Lung (tissue), 12 donors: ENCODE data around the gene CFAP97. TPM values are rescaled to one million over a fixed set of nuclear protein-coding genes. Genes with fewer than 3 reads are reported as not detected.

Experiments
- ATAC-seq: fragments of 200-7000 bp; cut with Tn5 transposase; one replicate; pipeline ENCODE4 v1.9.1; 2020; ENCODE audit warnings: moderate number of reproducible peaks; ENCODE audit not compliant: insufficient read depth, low FRiP score
- DNase-seq, 3 donors: peaks; one replicate each; pipeline ENCODE4 v3.0.0-alpha.2; 2013 to 2017
- H3K27ac ChIP-seq, 2 donors: one replicate each; pipeline ENCODE4 v1.5.1; 2013; ENCODE audit warnings: mild to moderate bottlenecking in 2 of 2, moderate library complexity in 2 of 2, control low read depth in 1 of 2, inconsistent platforms in 1 of 2, low read depth in 1 of 2, low read length in 1 of 2
- H3K27me3 ChIP-seq, 3 donors: one replicate each; pipeline ENCODE4 v1.5.1; 2013; ENCODE audit warnings: low read length in 2 of 3; ENCODE audit not compliant: control insufficient read depth in 3 of 3, insufficient read depth in 3 of 3
- H3K36me3 ChIP-seq, 4 donors: one replicate each; pipeline ENCODE4 v1.5.1; 2013; ENCODE audit warnings: low read length in 4 of 4, mild to moderate bottlenecking in 1 of 4, moderate library complexity in 1 of 4; ENCODE audit not compliant: control insufficient read depth in 4 of 4, insufficient read depth in 4 of 4
- H3K4me1 ChIP-seq, 5 donors: one replicate each; pipeline ENCODE4 v1.5.1; 2013; ENCODE audit warnings: low read length in 5 of 5, mild to moderate bottlenecking in 2 of 5, moderate library complexity in 1 of 5; ENCODE audit not compliant: control insufficient read depth in 5 of 5, insufficient read depth in 5 of 5
- H3K4me3 ChIP-seq: one replicate; pipeline ENCODE4 v1.5.1; 2013; ENCODE audit warnings: mild to moderate bottlenecking, control low read depth, moderate library complexity
- H3K9ac ChIP-seq, 2 donors: one replicate each; pipeline ENCODE4 v1.5.1; 2013; ENCODE audit warnings: low read length in 2 of 2, control low read depth in 1 of 2; ENCODE audit not compliant: insufficient read depth in 1 of 2
- H3K9me3 ChIP-seq, 4 donors: one replicate each; pipeline ENCODE4 v1.5.1; 2013; ENCODE audit warnings: low read length in 3 of 4, mild to moderate bottlenecking in 1 of 4, moderate library complexity in 1 of 4; ENCODE audit not compliant: control insufficient read depth in 4 of 4, insufficient read depth in 3 of 4
- WGBS, 2 donors: extraction: QIAGEN DNeasy Blood & Tissue Kit; methylation state at CpG; one replicate each; pipeline ENCODE4 v1.1.7; 2013; 5-methylcytosine and 5-hydroxymethylcytosine counted together
- polyA plus RNA-seq, 2 donors: library from polyadenylated mRNA; stranded (reverse); fragments of 200-250 nt; gene quantifications; one replicate each; pipeline ENCODE4 v1.2.1, GENCODE V29; 2013
- total RNA-seq, 2 donors: library from RNA; depleted of rRNA in 1 of 2; stranded (reverse); fragments of >200 nt in 1 of 2; gene quantifications; one replicate each; pipeline ENCODE4 v1.2.1, GENCODE V29; 2014 to 2021
- TF ChIP-seq, protein P1 (sequence below): IDR thresholded peaks from 2 replicates; pipeline ENCODE4 v1.5.1; 2012; ENCODE audit warnings: mild to moderate bottlenecking; ENCODE audit errors: control extremely low read depth, extremely low read depth
- donor health status: control.
- donor health status: control.
- donor health status: Bipolar disorder and iron deficiency.
- donor health status: healthy.
- donor health status: DM: yes; HTN: yes; CAD: no.

CFAP97 gene
- total and polyA plus RNA-seq, 4 donors: 5.4 to 39.2 (median 22.0) TPM

DNA sequence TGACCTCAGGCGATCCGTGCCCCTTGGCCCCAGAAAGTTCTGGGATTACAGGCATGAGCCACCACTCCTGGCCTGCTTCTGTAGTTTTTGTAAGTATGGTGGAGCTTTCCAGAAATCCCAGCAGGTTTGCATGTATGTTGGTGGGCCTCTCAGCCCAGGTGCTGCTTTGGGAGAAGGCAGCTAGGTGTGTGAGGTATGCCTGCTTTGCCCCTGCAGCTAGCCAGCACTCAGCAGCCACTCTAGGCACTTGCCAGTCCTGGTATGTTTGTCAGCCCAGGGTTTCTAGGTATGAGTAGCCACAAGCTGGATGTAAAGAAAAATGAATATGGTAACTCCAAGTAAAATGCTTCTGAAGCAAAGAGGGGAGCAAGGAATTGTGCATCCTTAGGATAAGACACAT lies 14.5 kb upstream of the CFAP97 start:
- DNase-seq: no peak
- H3K27me3 ChIP-seq: no peaks in the 10 kb centered on the region
- peaks cover 0 to 1% (median 0%) of the 10 kb centered on the region in 4 donors for H3K36me3 ChIP-seq
- H3K27ac ChIP-seq: no peak overlapping the region
- peaks cover 0 to 20% (median 9%) of the 10 kb centered on the region in 5 donors for H3K4me1 ChIP-seq
- H3K9me3 ChIP-seq: peaks cover 0 to 2% (median 0%) of the 10 kb centered on the region in 4 donors
- ATAC-seq: no peak
- 96% methylated on average over 2 of the region's 2 CpGs for WGBS, 2 donors
- no peak overlapping the region for H3K4me3 ChIP-seq
- H3K9ac ChIP-seq: no peak overlapping the region
- TF ChIP-seq, protein P1, sequence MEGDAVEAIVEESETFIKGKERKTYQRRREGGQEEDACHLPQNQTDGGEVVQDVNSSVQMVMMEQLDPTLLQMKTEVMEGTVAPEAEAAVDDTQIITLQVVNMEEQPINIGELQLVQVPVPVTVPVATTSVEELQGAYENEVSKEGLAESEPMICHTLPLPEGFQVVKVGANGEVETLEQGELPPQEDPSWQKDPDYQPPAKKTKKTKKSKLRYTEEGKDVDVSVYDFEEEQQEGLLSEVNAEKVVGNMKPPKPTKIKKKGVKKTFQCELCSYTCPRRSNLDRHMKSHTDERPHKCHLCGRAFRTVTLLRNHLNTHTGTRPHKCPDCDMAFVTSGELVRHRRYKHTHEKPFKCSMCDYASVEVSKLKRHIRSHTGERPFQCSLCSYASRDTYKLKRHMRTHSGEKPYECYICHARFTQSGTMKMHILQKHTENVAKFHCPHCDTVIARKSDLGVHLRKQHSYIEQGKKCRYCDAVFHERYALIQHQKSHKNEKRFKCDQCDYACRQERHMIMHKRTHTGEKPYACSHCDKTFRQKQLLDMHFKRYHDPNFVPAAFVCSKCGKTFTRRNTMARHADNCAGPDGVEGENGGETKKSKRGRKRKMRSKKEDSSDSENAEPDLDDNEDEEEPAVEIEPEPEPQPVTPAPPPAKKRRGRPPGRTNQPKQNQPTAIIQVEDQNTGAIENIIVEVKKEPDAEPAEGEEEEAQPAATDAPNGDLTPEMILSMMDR: no peak

DNA sequence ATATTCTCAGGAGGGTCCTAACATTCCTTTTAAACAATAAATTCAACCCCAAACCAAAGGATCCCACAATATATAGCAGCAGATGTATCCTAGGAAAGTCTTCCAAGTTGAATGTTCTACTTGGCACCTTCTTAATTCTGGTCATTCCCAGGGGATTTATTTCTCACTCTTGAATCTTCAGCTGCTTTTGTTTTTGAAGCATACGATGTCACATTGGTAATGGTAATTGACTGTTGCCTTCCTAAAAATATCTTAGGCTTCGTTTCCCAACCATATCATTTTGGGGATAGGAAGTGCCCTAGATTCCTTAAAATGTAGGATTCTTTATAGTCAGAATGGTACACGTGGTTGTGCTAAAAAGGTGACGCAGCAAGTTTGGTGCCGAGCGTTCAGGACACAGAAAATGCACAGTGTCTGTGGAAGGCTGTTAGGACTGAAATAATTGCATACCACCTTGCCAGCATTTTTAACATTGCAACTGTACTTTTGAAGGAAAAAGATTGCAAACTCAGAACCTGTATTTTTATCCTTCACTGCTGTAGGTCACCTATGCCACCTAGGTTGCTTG lies 13.7 kb upstream of the CFAP97 start:
- peaks cover 0 to 2% (median 0%) of the 10 kb centered on the region in 4 donors for H3K9me3 ChIP-seq
- 83 to 89% methylated on average over 6 of the region's 6 CpGs for WGBS, 2 donors
- H3K27ac ChIP-seq: no peak overlapping the region
- DNase-seq (no peak), ATAC-seq (no peak)
- TF ChIP-seq, protein P1: no peak
- H3K9ac ChIP-seq: no peak overlapping the region
- no peaks in the 10 kb centered on the region for H3K27me3 ChIP-seq
- peaks cover 0 to 2% (median 0%) of the 10 kb centered on the region in 4 donors for H3K36me3 ChIP-seq
- no peak overlapping the region for H3K4me3 ChIP-seq
- H3K4me1 ChIP-seq: peaks cover 0 to 20% (median 9%) of the 10 kb centered on the region in 5 donors

DNA sequence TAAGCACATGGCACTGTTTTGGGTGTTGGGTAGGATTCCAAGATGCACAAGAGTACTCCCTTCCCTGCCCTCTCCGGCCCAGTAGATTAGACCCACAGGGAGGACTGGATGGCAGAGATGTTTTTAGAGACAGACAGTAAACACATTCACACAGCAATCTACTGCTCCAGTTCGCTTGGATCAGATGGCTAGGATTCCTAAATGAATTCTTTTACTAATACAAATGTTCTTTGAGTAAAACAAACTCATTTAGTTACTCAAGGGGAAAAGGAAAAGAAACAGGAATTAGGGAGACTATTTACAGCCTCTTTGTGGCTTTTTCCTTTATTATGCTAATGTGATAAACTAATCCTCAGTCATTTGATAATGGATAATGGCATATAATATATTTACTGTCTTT lies 11.5 kb upstream of the CFAP97 start:
- Histone ChIP-seq H3K4me1 (peaks cover 1 to 28% (median 12%) of the 10 kb centered on the region in 5 donors), H3K27me3 (peaks cover 0 to 4% (median 0%) of the 10 kb centered on the region in 3 donors), H3K36me3 (peaks cover 0 to 2% (median 0%) of the 10 kb centered on the region in 4 donors), H3K27ac (no peak overlapping the region), H3K9ac (no peak overlapping the region), H3K4me3 (no peak overlapping the region), H3K9me3 (no peaks in the 10 kb centered on the region)
- ATAC-seq: no peak
- 71 to 79% methylated on average over 2 of the region's 2 CpGs for WGBS, 2 donors
- DNase-seq: no peak
- TF ChIP-seq, protein P1: no peak

DNA sequence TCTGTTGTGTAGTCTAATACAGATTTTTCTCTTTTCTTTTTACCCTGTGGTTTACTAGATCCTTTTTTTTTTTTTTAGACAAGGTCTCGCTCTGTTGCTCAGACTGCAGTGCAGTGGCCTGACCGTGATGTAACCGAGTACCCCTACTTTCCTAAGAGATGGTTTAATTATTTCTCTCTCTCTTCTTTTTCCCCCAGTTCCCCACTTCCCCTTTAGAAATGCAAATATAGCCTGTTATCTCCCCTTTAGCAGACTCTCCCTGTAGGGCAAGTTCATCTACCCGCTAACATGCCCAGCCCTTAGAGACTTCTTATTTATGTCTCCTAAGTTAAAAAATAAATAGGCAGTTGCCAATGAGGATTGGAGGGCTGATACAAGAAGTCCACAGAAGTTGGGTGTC lies 10.1 kb upstream of the CFAP97 start:
- ATAC-seq (no peak), DNase-seq (no peak)
- Histone ChIP-seq H3K4me1 (peaks cover 1 to 24% (median 7%) of the 10 kb centered on the region in 5 donors), H3K9ac (no peak overlapping the region), H3K27ac (no peak overlapping the region), H3K27me3 (peaks cover 0 to 4% (median 0%) of the 10 kb centered on the region in 3 donors), H3K9me3 (no peaks in the 10 kb centered on the region), H3K36me3 (peaks cover 0 to 2% (median 0%) of the 10 kb centered on the region in 4 donors), H3K4me3 (no peak overlapping the region)
- WGBS, 2 donors: 46 to 77% methylated on average over 4 of the region's 4 CpGs
- TF ChIP-seq, protein P1: no peak
